Measurements from ENCODE around the gene VSIG10.

DNA sequence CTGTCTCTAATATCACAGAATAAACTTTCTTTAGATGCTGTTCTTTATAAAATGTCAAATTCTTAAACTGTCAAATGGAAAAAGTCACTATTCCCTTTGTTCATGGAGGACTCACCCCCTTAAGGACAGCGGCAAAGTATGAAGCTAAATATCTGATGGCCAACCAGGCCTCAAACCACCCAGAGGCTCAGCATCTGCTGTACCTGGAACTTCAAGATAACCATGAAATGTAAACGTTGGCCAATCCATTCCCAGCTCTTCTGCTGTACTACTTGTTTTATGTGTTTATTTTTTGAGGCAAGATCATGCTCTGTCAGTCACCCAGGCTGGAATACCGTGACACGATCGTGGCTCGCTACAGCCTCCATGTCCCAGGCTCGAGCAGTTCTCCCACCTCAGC, 71.6 kb downstream of the VSIG10 start:
- TF ChIP-seq EZH2 (IDR thresholded peaks at IDR 0.05; ENCODE audit: low read length): no peak
- TF ChIP-seq, protein P1, sequence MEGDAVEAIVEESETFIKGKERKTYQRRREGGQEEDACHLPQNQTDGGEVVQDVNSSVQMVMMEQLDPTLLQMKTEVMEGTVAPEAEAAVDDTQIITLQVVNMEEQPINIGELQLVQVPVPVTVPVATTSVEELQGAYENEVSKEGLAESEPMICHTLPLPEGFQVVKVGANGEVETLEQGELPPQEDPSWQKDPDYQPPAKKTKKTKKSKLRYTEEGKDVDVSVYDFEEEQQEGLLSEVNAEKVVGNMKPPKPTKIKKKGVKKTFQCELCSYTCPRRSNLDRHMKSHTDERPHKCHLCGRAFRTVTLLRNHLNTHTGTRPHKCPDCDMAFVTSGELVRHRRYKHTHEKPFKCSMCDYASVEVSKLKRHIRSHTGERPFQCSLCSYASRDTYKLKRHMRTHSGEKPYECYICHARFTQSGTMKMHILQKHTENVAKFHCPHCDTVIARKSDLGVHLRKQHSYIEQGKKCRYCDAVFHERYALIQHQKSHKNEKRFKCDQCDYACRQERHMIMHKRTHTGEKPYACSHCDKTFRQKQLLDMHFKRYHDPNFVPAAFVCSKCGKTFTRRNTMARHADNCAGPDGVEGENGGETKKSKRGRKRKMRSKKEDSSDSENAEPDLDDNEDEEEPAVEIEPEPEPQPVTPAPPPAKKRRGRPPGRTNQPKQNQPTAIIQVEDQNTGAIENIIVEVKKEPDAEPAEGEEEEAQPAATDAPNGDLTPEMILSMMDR (optimal IDR thresholded peaks at IDR 0.05 in 1 of 3, IDR thresholded peaks at IDR 0.05 in 1 of 3, conservative IDR thresholded peaks at IDR 0.05 in 1 of 3; ENCODE audit: extremely low read depth in 1 of 3, insufficient read depth in 2 of 3, low read length in 3 of 3): no peak
